GM12878 (cell line): ENCODE data around the gene ELAVL2.

Experiments used
- CTCF ChIP-seq, 3 experiments: IDR thresholded peaks in 2 of 3; conservative IDR thresholded peaks in 1 of 3; 2 replicates each; pipeline ENCODE4 v1.5.1; 2011; ENCODE audit warnings: low read depth in 3 of 3, low read length in 3 of 3, mild to moderate bottlenecking in 3 of 3, control low read depth in 2 of 3, moderate library complexity in 2 of 3, inconsistent platforms in 1 of 3, mixed read lengths in 1 of 3; ENCODE audit not compliant: control insufficient read depth in 2 of 3, insufficient read depth in 1 of 3; ENCODE audit errors: extremely low read depth in 1 of 3
- HDGF ChIP-seq: fragments of 450-650 bp; IDR thresholded peaks from 2 replicates; pipeline ENCODE4 v1.6.1; 2016; ENCODE audit warnings: antibody characterized with exemption
- POLR2A ChIP-seq: IDR thresholded peaks from 2 replicates; pipeline ENCODE4 v1.6.1; 2011; ENCODE audit warnings: low read depth, mild to moderate bottlenecking, low read length
- RAD21 ChIP-seq: IDR thresholded peaks from 2 replicates; pipeline ENCODE4 v1.6.1; 2011; ENCODE audit warnings: mild to moderate bottlenecking, low read depth, low read length, moderate library complexity; ENCODE audit not compliant: insufficient read depth
- RBBP5 ChIP-seq: fragments of 200-600 bp; sonication (generic); conservative IDR thresholded peaks from 2 replicates; pipeline ENCODE4 v1.6.1; 2016
- RCOR1 ChIP-seq: conservative IDR thresholded peaks from 2 replicates; pipeline ENCODE4 v1.6.1; 2012; ENCODE audit warnings: low read depth, low read length, improper control_type of control experiment
- SPI1 ChIP-seq: IDR thresholded peaks from 2 replicates; pipeline ENCODE4 v1.6.1; 2011; ENCODE audit warnings: low read depth, mild to moderate bottlenecking, low read length, moderate library complexity, borderline replicate concordance; ENCODE audit not compliant: insufficient read depth

DNA sequence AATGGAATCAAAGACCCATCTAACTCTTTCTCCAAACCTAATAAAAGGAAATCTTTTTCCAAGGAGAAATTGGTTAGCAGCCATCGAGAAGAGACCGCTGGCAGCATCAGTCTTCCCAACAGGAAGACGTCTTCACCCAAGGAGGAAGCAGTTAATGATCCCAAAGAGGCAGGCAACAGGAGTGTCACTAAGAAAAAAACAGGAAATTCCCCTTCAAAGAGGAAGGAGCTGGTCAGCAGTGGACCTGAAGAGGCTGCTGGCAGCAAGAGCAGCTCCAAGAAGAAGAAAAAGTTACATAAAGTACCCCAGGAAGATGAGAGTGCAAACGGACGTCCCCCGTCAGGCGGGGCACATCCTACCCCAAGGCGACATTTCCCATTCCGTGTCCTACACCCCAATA is 143.7 kb downstream of the ELAVL2 start:
- TF ChIP-seq RBBP5: no peak
- TF ChIP-seq RAD21: no peak
- no peak for TF ChIP-seq RCOR1
- no peak for TF ChIP-seq HDGF
- TF ChIP-seq POLR2A: no peak
- TF ChIP-seq SPI1: no peak
- no peak for TF ChIP-seq CTCF (IDR thresholded peaks at IDR 0.05 in 2 of 3, conservative IDR thresholded peaks at IDR 0.05 in 1 of 3; ENCODE audit: control insufficient read depth in 2 of 3, extremely low read depth in 1 of 3, insufficient read depth in 1 of 3, low read depth in 3 of 3, low read length in 3 of 3)
